H1 (cell line): ENCODE measurements around the gene BNC2. TPM values are rescaled to one million over a fixed set of nuclear protein-coding genes. Genes with fewer than 3 reads are reported as not detected.

Source experiments
- CTCF ChIA-PET: fragments of 300-600 bp; sonication (Branson Sonifier 250); formaldehyde crosslinking; loops from one replicate; lab custom pipeline; 2021; ENCODE audit not compliant: partially characterized antibody; lab: Charles Lee
- POLR2A ChIA-PET: fragments of 300-600 bp; sonication (Branson Sonifier 250); formaldehyde crosslinking; loops from one replicate; lab custom pipeline; 2021; ENCODE audit warnings: inconsistent platforms; ENCODE audit not compliant: partially characterized antibody; lab: Charles Lee
- DNase-seq, 2 experiments: peaks; one replicate each; pipeline versions ENCODE4 v3.0.0 to v3.0.0-alpha.2; 2010 to 2022; ENCODE audit warnings: low spot score in 2 of 2, low read depth in 1 of 2, mixed read lengths in 1 of 2
- FAIRE-seq: peaks from 2 replicates; lab custom pipeline; 2011; peaks lifted over from hg19 to GRCh38; lab: Jason Lieb, UNC
- H2AFZ ChIP-seq: 2 replicates; pipeline ENCODE4 v1.8.1; 2012; ENCODE audit warnings: low read length, inconsistent platforms
- H2AK5ac ChIP-seq: 2 replicates; pipeline ENCODE4 v1.6.1; 2013; ENCODE audit warnings: low read depth, low read length
- H2BK120ac ChIP-seq: replicated peaks from 2 replicates; pipeline ENCODE3; 2013; ENCODE audit warnings: low read depth, low read length, inconsistent platforms
- H2BK12ac ChIP-seq: 2 replicates; pipeline ENCODE4 v1.6.1; 2013; ENCODE audit warnings: low read depth, low read length
- H2BK15ac ChIP-seq: 2 replicates; pipeline ENCODE4 v1.6.1; 2013; ENCODE audit warnings: low read length
- H2BK20ac ChIP-seq: 2 replicates; pipeline ENCODE4 v1.6.1; 2013; ENCODE audit warnings: low read length
- H2BK5ac ChIP-seq: 2 replicates; pipeline ENCODE4 v1.6.1; 2013; ENCODE audit warnings: low read depth, low read length
- H3K14ac ChIP-seq: 2 replicates; pipeline ENCODE4 v1.6.1; 2013; ENCODE audit warnings: inconsistent platforms; ENCODE audit not compliant: insufficient read length
- H3K18ac ChIP-seq: 2 replicates; pipeline ENCODE4 v1.6.1; 2013; ENCODE audit warnings: low read length; ENCODE audit errors: extremely low read depth
- H3K23ac ChIP-seq: 2 replicates; pipeline ENCODE4 v1.6.1; 2013; ENCODE audit warnings: inconsistent platforms; ENCODE audit not compliant: insufficient read length
- H3K23me2 ChIP-seq: 2 replicates; pipeline ENCODE4 v1.6.1; 2013; ENCODE audit warnings: low read depth, low read length
- H3K27ac ChIP-seq: 2 replicates; pipeline ENCODE4 v1.6.1; 2011; ENCODE audit warnings: low read depth, low read length, inconsistent platforms
- H3K27me3 ChIP-seq, 4 experiments: replicated peaks in 1 of 4; 1 replicate in 1 of 4; 2 replicates in 3 of 4; pipeline versions ENCODE4 v1.6.1 to v1.8.1; 2011 to 2013; ENCODE audit warnings: low read length in 3 of 4, mild to moderate bottlenecking in 3 of 4, inconsistent platforms in 2 of 4, mixed read lengths in 2 of 4, moderate library complexity in 1 of 4; ENCODE audit not compliant: control insufficient read depth in 3 of 4, insufficient read depth in 3 of 4; ENCODE audit errors: extremely low read depth in 1 of 4
- H3K36me3 ChIP-seq, 4 experiments: 2 replicates each; pipeline versions ENCODE4 v1.6.1 to v1.8.1; 2011 to 2013; ENCODE audit warnings: mild to moderate bottlenecking in 4 of 4, low read length in 3 of 4, moderate library complexity in 2 of 4, control low read depth in 1 of 4, inconsistent platforms in 1 of 4; ENCODE audit not compliant: insufficient read depth in 4 of 4, control insufficient read depth in 2 of 4
- H3K4ac ChIP-seq: replicated peaks from 2 replicates; pipeline ENCODE3; 2013; ENCODE audit warnings: low read length, low read depth, mixed read lengths, inconsistent platforms; ENCODE audit not compliant: insufficient read length
- H3K4me1 ChIP-seq, 4 experiments: replicated peaks in 1 of 4; 1 replicate in 1 of 4; 2 replicates in 3 of 4; pipeline versions ENCODE4 v1.6.1 to v1.8.1; 2011 to 2013; ENCODE audit warnings: low read length in 3 of 4, inconsistent platforms in 2 of 4, mixed read lengths in 1 of 4; ENCODE audit not compliant: insufficient read depth in 4 of 4, control insufficient read depth in 3 of 4
- H3K4me2 ChIP-seq, 2 experiments: 2 replicates each; pipeline versions ENCODE4 v1.6.1 to v1.8.1; 2011 to 2013; ENCODE audit warnings: low read depth in 2 of 2, low read length in 2 of 2, control low read depth in 1 of 2, inconsistent platforms in 1 of 2, mild to moderate bottlenecking in 1 of 2; ENCODE audit not compliant: insufficient read depth in 1 of 2
- H3K4me3 ChIP-seq, 4 experiments: fragments of 200-600, 300-600 bp in 1 of 4; sonication (generic), shearing (Covaris generic), sonication (Bioruptor Twin) in 1 of 4; 2 replicates each; pipeline versions ENCODE4 v1.5.1 to v1.8.1; 2011 to 2016; ENCODE audit warnings: low read length in 4 of 4, low read depth in 3 of 4, control low read depth in 2 of 4, inconsistent platforms in 2 of 4, mild to moderate bottlenecking in 2 of 4, mixed read lengths in 1 of 4, moderate library complexity in 1 of 4; ENCODE audit not compliant: insufficient read depth in 2 of 4; ENCODE audit errors: extremely low read depth in 1 of 4
- H3K56ac ChIP-seq: replicated peaks from 2 replicates; pipeline ENCODE3; 2013; ENCODE audit warnings: low read depth, mild to moderate bottlenecking, mixed read lengths, low read length, inconsistent platforms; ENCODE audit not compliant: insufficient read length
- H3K79me1 ChIP-seq: 2 replicates; pipeline ENCODE4 v1.6.1; 2013; ENCODE audit warnings: low read depth, low read length, control low read depth
- H3K79me2 ChIP-seq, 2 experiments: 2 replicates each; pipeline versions ENCODE4 v1.6.1 to v1.8.1; 2012 to 2013; ENCODE audit warnings: low read length in 2 of 2, mild to moderate bottlenecking in 2 of 2, inconsistent platforms in 1 of 2; ENCODE audit not compliant: insufficient read depth in 2 of 2, control insufficient read depth in 1 of 2
- H3K9ac ChIP-seq, 4 experiments: replicated peaks in 1 of 4; 1 replicate in 1 of 4; 2 replicates in 3 of 4; pipeline versions ENCODE4 v1.6.1 to v1.8.1; 2011 to 2013; ENCODE audit warnings: low read depth in 3 of 4, low read length in 3 of 4, control low read depth in 2 of 4, mild to moderate bottlenecking in 2 of 4, moderate library complexity in 2 of 4, inconsistent platforms in 1 of 4; ENCODE audit errors: extremely low read depth in 1 of 4
- H3K9me3 ChIP-seq, 2 experiments: 2 replicates each; pipeline versions ENCODE4 v1.6.1 to v1.8.1; 2012 to 2013; ENCODE audit warnings: mild to moderate bottlenecking in 2 of 2, moderate library complexity in 2 of 2, control low read depth in 1 of 2, inconsistent platforms in 1 of 2, low read depth in 1 of 2, low read length in 1 of 2, mixed read lengths in 1 of 2; ENCODE audit not compliant: insufficient read depth in 2 of 2
- H4K20me1 ChIP-seq, 2 experiments: replicated peaks in 1 of 2; 2 replicates each; pipeline versions ENCODE3 to v1.8.1; 2011 to 2013; ENCODE audit warnings: inconsistent platforms in 2 of 2, low read length in 2 of 2, mild to moderate bottlenecking in 1 of 2; ENCODE audit not compliant: insufficient read depth in 2 of 2, control insufficient read depth in 1 of 2
- H4K5ac ChIP-seq: 2 replicates; pipeline ENCODE4 v1.6.1; 2013; ENCODE audit warnings: low read length, low read depth, mixed read lengths, inconsistent platforms; ENCODE audit not compliant: insufficient read length
- H4K8ac ChIP-seq: 2 replicates; pipeline ENCODE4 v1.8.0; 2013; ENCODE audit warnings: mild to moderate bottlenecking, moderate library complexity, low read length, inconsistent platforms; ENCODE audit not compliant: insufficient read depth; ENCODE audit errors: extremely low read depth
- H4K91ac ChIP-seq: replicated peaks from 2 replicates; pipeline ENCODE3; 2013; ENCODE audit warnings: low read length, mixed read lengths, inconsistent platforms; ENCODE audit not compliant: insufficient read length
- ASH2L ChIP-seq: fragments of 200-600, 300-600 bp; sonication (generic); IDR thresholded peaks from one replicate; pipeline ENCODE4 v1.7.1; 2017; ENCODE audit warnings: low read length
- BRCA1 ChIP-seq: IDR thresholded peaks from 2 replicates; pipeline ENCODE4 v1.6.1; 2012; ENCODE audit warnings: low read depth, low read length, improper control_type of control experiment
- CHD1 ChIP-seq: IDR thresholded peaks from 2 replicates; pipeline ENCODE4 v1.6.1; 2012; ENCODE audit warnings: low read depth, low read length, improper control_type of control experiment
- EZH2 ChIP-seq: fragments of 200-600 bp; sonication (generic); IDR thresholded peaks from 2 replicates; pipeline ENCODE4 v1.7.1; 2012; ENCODE audit warnings: low read depth, mild to moderate bottlenecking, moderate library complexity, low read length, inconsistent platforms; ENCODE audit not compliant: severe bottlenecking
- HDAC2 ChIP-seq, 2 experiments: fragments of 300-600 bp in 1 of 2; sonication (generic) in 1 of 2; IDR thresholded peaks; 2 replicates each; pipeline ENCODE4 v1.6.1; 2011 to 2012; ENCODE audit warnings: low read depth in 2 of 2, low read length in 2 of 2, mild to moderate bottlenecking in 2 of 2, moderate library complexity in 2 of 2, borderline replicate concordance in 1 of 2, inconsistent platforms in 1 of 2
- HDAC6 ChIP-seq: IDR thresholded peaks from one replicate; pipeline ENCODE4 v1.7.1; 2012; ENCODE audit warnings: low read depth, mild to moderate bottlenecking, inconsistent platforms, low read length, moderate library complexity
- JUN ChIP-seq: IDR thresholded peaks from 2 replicates; pipeline ENCODE4 v1.6.1; 2011; ENCODE audit warnings: low read depth, mild to moderate bottlenecking, improper control_type of control experiment, low read length
- KDM1A ChIP-seq: fragments of 200-600, 300-600 bp; sonication (generic); IDR thresholded peaks from 2 replicates; pipeline ENCODE4 v1.7.1; 2016; ENCODE audit warnings: mild to moderate bottlenecking, low read length, borderline replicate concordance
- TBP ChIP-seq: IDR thresholded peaks from 2 replicates; pipeline ENCODE4 v1.6.1; 2011; ENCODE audit warnings: low read depth, low read length, improper control_type of control experiment
- WGBS, 2 experiments: shearing (Covaris generic) in 1 of 2; methylation state at CpG; one replicate each; pipeline versions ENCODE4 v1.1.6 to v1.1.7; 2013 to 2015; ENCODE audit warnings: low lambda C conversion rate in 2 of 2, mixed read lengths in 2 of 2, inconsistent platforms in 1 of 2, low coverage in 1 of 2, missing lambda C conversion rate in 1 of 2; ENCODE audit not compliant: insufficient replicate concordance in 2 of 2, insufficient coverage in 1 of 2, insufficient read length in 1 of 2; ENCODE audit errors: extremely low coverage in 1 of 2, missing lambda C conversion rate in 1 of 2; 5-methylcytosine and 5-hydroxymethylcytosine counted together
- polyA plus RNA-seq, 7 experiments: library from polyadenylated mRNA; depleted of rRNA in 3 of 7; stranded (reverse) in 5 of 7; unstranded in 2 of 7; fragments of >200 nt in 5 of 7; fragments of 200-250 nt in 2 of 7; gene quantifications; 1 replicate in 5 of 7; 2 replicates in 1 of 7; 4 replicates in 1 of 7; pipeline versions ENCODE4 v1.2.1 to v1.2.3, GENCODE V29; 2011 to 2013; ENCODE audit warnings: missing spikeins in 2 of 7, mixed read lengths in 2 of 7
- total RNA-seq: library from RNA; stranded (reverse); fragmentation: NEBNext Ultra II Directional; extraction: Animal tissue kit (Norgen Biotek cat#: 25700); gene quantifications from 2 replicates; pipeline ENCODE4 v1.2.1, GENCODE V29; 2021

BNC2 gene
- total and polyA plus RNA-seq, 2 of the 8 experiments (the other 6 are each of a cell fraction or from before 2014, with no cell fraction given), result 16.0 to 26.8 TPM

DNA sequence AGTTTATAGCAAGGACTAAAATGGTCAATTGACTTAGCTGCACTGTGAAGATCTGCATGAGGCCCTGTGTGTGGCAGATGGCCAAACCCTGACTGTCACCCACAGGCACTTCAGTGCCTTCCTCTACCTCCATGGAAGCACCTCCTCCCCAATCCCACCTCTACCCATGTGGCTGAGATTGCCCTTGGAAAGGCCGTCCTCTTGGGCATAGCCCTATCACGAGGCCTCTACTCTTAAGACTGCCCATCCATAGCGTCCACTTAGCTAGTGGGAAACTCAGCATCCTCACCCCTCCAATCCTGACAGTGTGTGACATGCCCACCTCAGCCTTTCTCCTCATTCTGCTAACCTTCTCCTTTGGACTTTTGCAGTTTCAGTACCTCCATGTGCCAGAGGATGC lies 510.2 kb downstream of the BNC2 start:
- POLR2A ChIA-PET, result no interaction called here
- no peak overlapping the region for H2BK15ac ChIP-seq
- TF ChIP-seq BRCA1, result no peak
- no peak for TF ChIP-seq EZH2
- TF ChIP-seq KDM1A, result no peak
- no peak for TF ChIP-seq CHD1
- no peak for TF ChIP-seq TBP
- no peak for TF ChIP-seq HDAC2 (IDR thresholded peaks at IDR 0.05; ENCODE audit: borderline replicate concordance in 1 of 2, low read depth in 2 of 2, low read length in 2 of 2)
- TF ChIP-seq JUN, result no peak
- no peak for TF ChIP-seq ASH2L
- TF ChIP-seq HDAC6, result no peak
- no peaks in the 10 kb centered on the region for H3K9me3 ChIP-seq
- H2AK5ac ChIP-seq, result no peak overlapping the region
- H3K14ac ChIP-seq, result no peak overlapping the region
- 87% methylated on average over 3 of the region's 3 CpGs; no CpG with 5 or more reads in 1 of the 2 experiments for WGBS, 2 experiments
- H3K4me2 ChIP-seq, result no peak overlapping the region
- peaks cover 0 to 2% (median 1%) of the 10 kb centered on the region in 4 experiments; a peak in 1 of 7 replicates for H3K4me1 ChIP-seq
- H3K4ac ChIP-seq, result no peak overlapping the region
- no peak overlapping the region for H3K27ac ChIP-seq
- FAIRE-seq (no peak), DNase-seq (no peak)
- H4K20me1 ChIP-seq, result no peaks in the 10 kb centered on the region
- no peak overlapping the region for H4K8ac ChIP-seq
- H3K18ac ChIP-seq, result no peak overlapping the region
- CTCF ChIA-PET, result interaction anchor here (1.5 kb wide), 1 partner anchor 18 kb away, joined by 6 read pairs; no protein-coding TSS in a partner anchor
- H2BK20ac ChIP-seq, result no peak overlapping the region
- H3K4me3 ChIP-seq, result no peak overlapping the region
- no peak overlapping the region for H2AFZ ChIP-seq
- H4K91ac ChIP-seq, result no peak overlapping the region
- H2BK5ac ChIP-seq, result no peak overlapping the region
- no peak overlapping the region for H2BK120ac ChIP-seq
- H3K23me2 ChIP-seq, result no peaks in the 10 kb centered on the region; the same call in 1 of the 2 replicates
- no peaks in the 10 kb centered on the region for H3K79me1 ChIP-seq
- H3K56ac ChIP-seq, result no peak overlapping the region
- no peak overlapping the region for H3K23ac ChIP-seq
- H2BK12ac ChIP-seq, result no peak overlapping the region
- H3K79me2 ChIP-seq, result no peaks in the 10 kb centered on the region
- H3K36me3 ChIP-seq, result no peaks in the 10 kb centered on the region
- no peak overlapping the region for H3K9ac ChIP-seq
- no peaks in the 10 kb centered on the region; a peak in 3 of 7 replicates for H3K27me3 ChIP-seq
- H4K5ac ChIP-seq, result no peak overlapping the region
